SJSA1 (cell line): ENCODE results near the gene SYT8. TPM values are rescaled to one million over a fixed set of nuclear protein-coding genes. Genes with fewer than 3 reads are reported as not detected.

Experiments
- DNase-seq, 2 experiments: peaks; one replicate each; pipeline ENCODE4 v3.0.0-alpha.2; 2015 to 2020; ENCODE audit warnings: low spot score in 2 of 2, low read depth in 1 of 2
- H3K27ac ChIP-seq: fragments of 250-450 bp; sonication (Bioruptor Pico); 2 replicates; pipeline ENCODE4 v1.5.1; 2020; ENCODE audit warnings: mild to moderate bottlenecking, moderate library complexity
- H3K27me3 ChIP-seq: fragments of 250-450 bp; sonication (Bioruptor Pico); replicated peaks from 2 replicates; pipeline ENCODE4 v1.5.1; 2020; ENCODE audit warnings: mild to moderate bottlenecking, moderate library complexity
- H3K36me3 ChIP-seq: fragments of 250-450 bp; sonication (Bioruptor Pico); 2 replicates; pipeline ENCODE4 v1.5.1; 2020; ENCODE audit warnings: mild to moderate bottlenecking
- H3K4me1 ChIP-seq: fragments of 250-450 bp; sonication (Bioruptor Pico); replicated peaks from 2 replicates; pipeline ENCODE4 v1.6.1; 2021; ENCODE audit warnings: mild to moderate bottlenecking
- H3K4me3 ChIP-seq: fragments of 250-450 bp; sonication (Bioruptor Pico); 2 replicates; pipeline ENCODE4 v1.5.1; 2020; ENCODE audit warnings: mild to moderate bottlenecking
- H3K9me3 ChIP-seq: fragments of 250-450 bp; sonication (Bioruptor Pico); replicated peaks from 2 replicates; pipeline ENCODE4 v1.5.1; 2020; ENCODE audit warnings: mild to moderate bottlenecking
- total RNA-seq: library from RNA; depleted of rRNA; stranded (reverse); fragments of >200 nt; shearing (Covaris generic); gene quantifications from 2 replicates; pipeline ENCODE4 v1.2.3, GENCODE V29; 2014

Gene SYT8
- total RNA-seq, 1 experiment from 2014 or later = not detected

DNA sequence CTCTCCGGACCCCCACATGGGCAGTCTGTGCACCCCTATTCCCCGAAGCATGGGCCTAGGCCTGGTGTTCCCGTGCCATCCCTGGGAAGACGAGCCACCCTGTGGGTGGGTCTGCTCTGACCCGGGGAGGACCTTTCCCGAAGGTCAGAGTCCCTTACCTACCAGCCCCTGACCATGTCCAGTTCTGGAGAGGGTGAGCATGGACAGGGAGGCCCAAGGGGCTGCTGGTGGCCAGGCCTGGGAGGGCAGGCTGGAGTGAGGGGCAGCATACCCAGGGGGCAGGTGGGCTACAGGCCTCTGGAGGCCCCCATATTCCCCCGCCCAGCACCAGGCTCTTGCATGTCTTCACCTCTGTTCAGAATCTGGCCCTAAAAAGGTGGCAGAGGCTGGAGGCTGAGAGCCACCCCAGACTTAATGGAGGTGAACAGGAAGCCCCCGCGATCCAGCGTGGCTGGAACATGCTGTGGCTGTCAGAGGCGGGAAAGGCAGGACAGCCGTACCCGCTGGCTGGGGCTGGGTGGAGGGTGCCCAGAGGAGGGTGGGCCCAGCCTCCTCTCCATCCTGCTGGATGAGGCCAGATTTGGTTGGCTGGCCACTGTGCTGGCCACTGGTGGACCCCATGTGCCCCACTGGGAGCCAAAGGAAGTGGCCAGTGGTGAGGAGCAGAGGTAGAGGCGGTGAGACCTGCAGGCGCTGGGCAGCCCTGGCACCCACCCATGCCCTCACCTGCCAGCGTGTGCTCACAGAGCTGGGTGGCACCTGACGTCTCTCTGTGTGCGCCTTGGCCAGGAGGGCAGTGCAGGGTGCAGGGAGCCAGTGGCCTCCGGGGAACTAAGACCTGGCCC lies 11.2 kb upstream of the SYT8 start:
- H3K36me3 ChIP-seq = no peaks in the 10 kb centered on the region
- DNase-seq = no peak
- peaks cover 3% of the 10 kb centered on the region; the same call in 1 of the 2 replicates for H3K9me3 ChIP-seq
- H3K4me1 ChIP-seq = peaks cover 47% of the 10 kb centered on the region
- no peaks in the 10 kb centered on the region for H3K27me3 ChIP-seq
- no peak overlapping the region for H3K27ac ChIP-seq
- no peak overlapping the region for H3K4me3 ChIP-seq

DNA sequence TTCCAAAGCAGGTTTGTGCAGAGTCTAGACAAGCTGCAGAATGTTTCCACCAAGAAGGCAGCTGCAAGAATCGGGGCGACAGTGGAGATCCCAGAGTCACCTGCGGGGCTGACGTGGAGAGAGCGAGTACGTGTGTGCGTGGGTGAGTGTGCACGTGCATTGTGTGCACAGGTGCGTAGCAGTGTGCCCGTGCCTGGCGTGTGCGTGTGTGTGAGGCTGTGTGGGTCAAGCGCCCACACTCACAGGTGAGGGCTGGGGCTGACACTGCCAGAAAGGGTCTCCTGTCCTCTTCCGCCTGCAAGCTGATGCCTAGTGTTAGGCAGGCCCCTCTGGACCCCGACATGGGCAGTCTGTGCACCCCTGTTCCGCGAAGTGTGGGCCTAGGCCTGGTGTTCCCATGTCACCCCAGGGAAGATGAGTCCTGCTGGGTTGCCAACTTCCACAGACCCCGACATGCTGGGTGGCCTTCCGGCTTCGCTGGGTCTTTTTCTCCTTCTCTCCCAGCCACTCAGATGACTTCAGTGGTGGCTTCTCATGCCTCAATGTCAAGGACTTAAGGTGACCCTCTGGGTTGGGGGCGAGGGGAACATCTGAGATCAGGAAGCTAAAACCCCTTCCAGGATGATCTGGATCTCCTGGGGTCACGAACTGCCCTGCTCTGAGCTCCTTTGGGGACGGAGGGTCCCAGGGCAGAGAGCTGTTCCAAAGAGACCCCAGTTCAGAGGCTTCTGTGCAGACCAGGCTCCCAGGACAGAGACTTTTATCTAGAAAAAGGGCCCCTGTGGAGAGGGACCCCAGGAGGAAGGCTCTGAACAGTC lies 10.4 kb upstream of the SYT8 start:
- H3K36me3 ChIP-seq = no peaks in the 10 kb centered on the region
- H3K27me3 ChIP-seq = no peaks in the 10 kb centered on the region
- H3K4me3 ChIP-seq = no peak overlapping the region
- no peak overlapping the region for H3K27ac ChIP-seq
- H3K4me1 ChIP-seq = peaks cover 55% of the 10 kb centered on the region
- H3K9me3 ChIP-seq = no peaks in the 10 kb centered on the region
- DNase-seq = no peak

DNA sequence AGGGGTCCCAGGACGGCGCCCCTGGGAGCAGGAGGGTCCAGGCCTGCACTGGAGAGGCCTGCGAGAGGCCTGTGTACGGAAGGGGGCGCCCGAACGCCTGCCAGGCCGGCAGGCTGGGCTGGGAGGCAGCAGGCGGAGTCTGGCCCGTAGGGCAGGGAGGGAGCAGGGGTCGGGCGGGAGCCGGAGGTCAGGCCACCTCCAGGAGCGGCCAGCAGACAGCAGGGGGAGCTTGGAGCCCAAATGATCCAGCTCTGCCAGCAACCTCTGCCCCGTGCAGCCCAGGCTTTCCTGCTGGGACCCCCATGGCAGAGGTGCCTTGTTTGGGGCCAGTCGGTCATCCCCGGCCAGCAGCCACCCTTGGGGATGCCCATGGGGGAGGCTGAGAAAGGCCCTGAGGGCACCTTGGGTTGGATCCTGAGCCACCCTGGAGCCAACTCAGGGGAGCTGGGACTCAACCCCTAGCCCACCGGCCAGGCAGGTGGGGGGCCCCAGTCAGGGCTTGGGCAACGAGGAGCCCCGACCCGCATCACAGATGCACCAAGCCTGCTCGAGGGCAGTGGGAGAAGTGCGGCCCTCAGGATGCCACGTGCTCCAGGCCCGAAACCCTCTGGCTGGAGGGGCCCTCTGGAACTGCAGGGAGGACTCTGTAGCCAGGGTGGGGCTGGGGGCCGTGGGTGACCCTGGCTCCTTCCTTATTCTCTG lies 9.6 kb upstream of the SYT8 start:
- H3K27me3 ChIP-seq = no peaks in the 10 kb centered on the region
- no peak overlapping the region for H3K4me3 ChIP-seq
- no peak overlapping the region for H3K27ac ChIP-seq
- no peaks in the 10 kb centered on the region for H3K9me3 ChIP-seq
- DNase-seq = peak in 1 of 2 experiments; percentile 42
- no peaks in the 10 kb centered on the region for H3K36me3 ChIP-seq
- H3K4me1 ChIP-seq = peaks cover 59% of the 10 kb centered on the region

DNA sequence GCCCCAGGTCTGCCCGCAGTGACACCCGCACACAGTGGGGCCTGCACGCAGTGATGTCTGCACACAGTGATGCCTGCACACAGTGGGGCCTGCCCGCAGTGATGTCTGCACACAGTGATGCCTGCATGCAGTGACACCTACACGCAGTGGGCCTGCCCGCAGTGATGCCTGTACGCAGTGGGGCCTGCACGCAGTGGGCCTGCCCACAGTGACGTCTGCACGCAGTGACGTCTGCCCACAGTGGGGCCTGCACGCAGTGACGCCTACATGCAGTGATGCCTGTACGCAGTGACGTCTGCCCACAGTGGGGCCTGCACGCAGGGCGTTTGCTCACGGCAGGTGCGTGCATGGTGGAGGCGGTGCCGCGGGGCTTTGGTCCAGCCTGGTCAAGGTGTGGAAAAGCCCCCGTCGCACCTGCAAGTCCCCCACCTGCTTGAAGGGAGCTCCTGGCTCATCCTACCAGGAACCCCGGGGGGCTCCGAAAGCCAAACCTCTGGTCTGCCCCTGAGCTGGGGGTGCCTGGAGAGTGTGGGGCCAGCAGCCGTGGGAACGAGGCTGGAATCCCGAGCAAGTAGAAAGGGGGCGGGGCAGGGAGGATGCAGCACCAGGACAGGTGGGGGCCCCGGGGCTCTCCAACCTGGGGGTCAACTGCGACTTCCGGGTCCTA lies 8.9 kb upstream of the SYT8 start:
- Histone ChIP-seq H3K36me3 (no peaks in the 10 kb centered on the region), H3K9me3 (no peaks in the 10 kb centered on the region), H3K4me1 (peaks cover 59% of the 10 kb centered on the region), H3K4me3 (no peak overlapping the region), H3K27ac (peak overlapping the region; percentile 89), H3K27me3 (no peaks in the 10 kb centered on the region)
- DNase-seq = no peak

DNA sequence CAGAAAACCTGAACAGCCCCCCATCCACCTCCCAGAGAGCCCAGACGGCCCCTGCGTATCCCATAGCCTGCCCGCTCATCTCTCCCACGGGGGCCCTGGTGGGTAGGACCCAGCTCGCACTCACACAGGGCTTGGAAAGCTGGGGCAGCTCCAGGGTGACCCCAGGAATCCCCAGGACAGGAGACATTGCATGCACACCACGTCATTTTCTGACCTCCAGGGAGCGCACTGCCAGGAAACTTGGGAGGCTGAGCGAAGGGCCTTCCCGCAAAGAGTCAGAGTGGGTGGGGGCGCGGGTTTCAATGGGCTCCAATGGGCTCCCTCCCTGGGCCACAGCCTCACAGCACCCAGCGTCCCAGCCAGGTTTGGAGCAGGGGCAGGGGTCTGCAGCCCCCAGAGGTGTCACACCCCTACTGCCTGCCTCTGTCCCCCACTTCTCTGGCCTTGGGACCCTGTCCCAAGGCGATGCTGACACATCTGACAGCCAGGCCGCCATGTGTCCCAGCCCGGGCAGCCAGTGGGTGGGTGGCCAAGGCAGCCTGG lies 8.2 kb upstream of the SYT8 start:
- peak; percentile 87 to 93 for DNase-seq
- no peaks in the 10 kb centered on the region for H3K9me3 ChIP-seq
- H3K4me1 ChIP-seq = peaks cover 58% of the 10 kb centered on the region
- H3K27ac ChIP-seq = peak overlapping the region; percentile 89
- no peak overlapping the region for H3K4me3 ChIP-seq
- H3K27me3 ChIP-seq = no peaks in the 10 kb centered on the region
- H3K36me3 ChIP-seq = no peaks in the 10 kb centered on the region

DNA sequence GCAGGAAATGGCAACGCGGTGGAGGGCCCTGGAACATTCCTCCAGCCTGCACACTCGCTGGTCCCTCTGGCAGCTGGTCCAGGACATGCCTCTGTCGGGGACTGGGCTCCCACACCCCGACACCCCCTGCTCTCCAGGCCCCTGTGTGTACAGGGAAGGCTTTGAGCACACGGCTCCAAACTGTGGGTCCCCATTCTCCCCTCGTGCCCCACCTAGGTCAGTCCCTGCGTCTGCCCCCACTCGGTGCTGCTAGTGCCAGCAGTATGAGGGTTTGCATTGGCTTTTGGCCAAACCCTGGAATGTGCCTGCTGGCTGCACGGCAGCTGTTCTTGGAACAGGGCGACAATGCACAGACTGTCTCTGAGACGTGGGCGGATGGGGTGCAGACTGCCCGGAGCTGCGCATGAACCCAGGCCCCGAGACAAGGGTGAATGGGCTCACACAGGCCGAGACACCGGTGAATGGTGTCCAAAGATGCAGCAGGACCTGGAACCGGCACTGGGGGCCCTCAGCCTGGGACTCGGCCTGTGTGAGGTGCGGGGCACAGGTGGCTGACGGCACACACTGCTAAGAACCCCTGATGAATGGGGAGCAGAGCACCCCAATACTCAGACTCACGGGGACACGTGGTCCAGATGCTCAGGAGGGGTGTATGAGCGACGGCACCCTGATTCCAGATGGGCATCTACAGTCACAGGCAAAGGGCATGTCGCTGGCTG lies 7.5 kb upstream of the SYT8 start:
- no peaks in the 10 kb centered on the region for H3K36me3 ChIP-seq
- peaks cover 65% of the 10 kb centered on the region for H3K4me1 ChIP-seq
- no peaks in the 10 kb centered on the region for H3K27me3 ChIP-seq
- no peak overlapping the region for H3K4me3 ChIP-seq
- peak; percentile 94 to 97 for DNase-seq
- no peaks in the 10 kb centered on the region for H3K9me3 ChIP-seq
- peak overlapping the region; percentile 89 for H3K27ac ChIP-seq

DNA sequence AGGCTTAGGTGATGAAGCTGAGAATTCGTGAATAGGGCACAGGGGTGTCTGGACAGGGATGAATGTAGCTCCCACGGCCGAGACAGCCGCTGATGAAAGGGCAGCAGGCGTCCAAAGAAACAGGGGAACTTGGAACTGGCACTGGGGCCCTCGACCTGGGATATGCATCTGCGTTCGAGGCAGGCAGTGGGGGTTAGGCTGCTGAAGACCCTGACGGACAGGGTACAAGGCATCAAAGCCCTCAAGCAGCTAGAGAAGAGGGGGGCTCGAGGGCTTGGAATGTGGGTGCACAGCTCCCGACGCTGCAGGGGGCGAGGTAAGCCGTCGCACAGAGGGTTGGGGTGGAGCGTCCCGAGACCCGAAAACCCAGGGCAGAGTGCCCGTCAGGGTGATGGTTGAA lies 6.9 kb upstream of the SYT8 start:
- peaks cover 70% of the 10 kb centered on the region for H3K4me1 ChIP-seq
- no peaks in the 10 kb centered on the region for H3K9me3 ChIP-seq
- H3K36me3 ChIP-seq = no peaks in the 10 kb centered on the region
- DNase-seq = no peak
- H3K27ac ChIP-seq = no peak overlapping the region
- H3K27me3 ChIP-seq = no peaks in the 10 kb centered on the region
- no peak overlapping the region for H3K4me3 ChIP-seq

DNA sequence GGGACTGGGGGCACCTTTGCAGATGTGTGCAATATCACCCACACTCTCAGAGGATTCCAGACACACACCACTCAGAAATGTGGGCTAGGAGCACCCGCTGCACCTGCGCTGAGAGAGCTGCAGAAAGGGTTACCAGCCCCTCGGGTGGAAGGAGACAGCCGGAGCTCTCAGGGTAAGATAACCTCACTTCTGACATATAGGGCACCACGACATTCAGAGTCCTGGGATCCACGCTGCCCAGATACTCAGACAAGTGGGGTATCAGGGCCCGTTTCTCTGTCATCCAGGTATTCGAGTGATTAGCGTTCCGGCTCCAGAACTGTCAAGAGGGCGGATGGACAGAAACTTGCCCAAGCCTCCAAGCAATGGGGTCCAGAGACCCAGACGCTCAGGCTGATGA lies 6.2 kb upstream of the SYT8 start:
- no peaks in the 10 kb centered on the region for H3K9me3 ChIP-seq
- H3K36me3 ChIP-seq = no peaks in the 10 kb centered on the region
- no peak for DNase-seq
- H3K4me1 ChIP-seq = peaks cover 70% of the 10 kb centered on the region
- H3K27me3 ChIP-seq = no peaks in the 10 kb centered on the region
- no peak overlapping the region for H3K27ac ChIP-seq
- no peak overlapping the region for H3K4me3 ChIP-seq

DNA sequence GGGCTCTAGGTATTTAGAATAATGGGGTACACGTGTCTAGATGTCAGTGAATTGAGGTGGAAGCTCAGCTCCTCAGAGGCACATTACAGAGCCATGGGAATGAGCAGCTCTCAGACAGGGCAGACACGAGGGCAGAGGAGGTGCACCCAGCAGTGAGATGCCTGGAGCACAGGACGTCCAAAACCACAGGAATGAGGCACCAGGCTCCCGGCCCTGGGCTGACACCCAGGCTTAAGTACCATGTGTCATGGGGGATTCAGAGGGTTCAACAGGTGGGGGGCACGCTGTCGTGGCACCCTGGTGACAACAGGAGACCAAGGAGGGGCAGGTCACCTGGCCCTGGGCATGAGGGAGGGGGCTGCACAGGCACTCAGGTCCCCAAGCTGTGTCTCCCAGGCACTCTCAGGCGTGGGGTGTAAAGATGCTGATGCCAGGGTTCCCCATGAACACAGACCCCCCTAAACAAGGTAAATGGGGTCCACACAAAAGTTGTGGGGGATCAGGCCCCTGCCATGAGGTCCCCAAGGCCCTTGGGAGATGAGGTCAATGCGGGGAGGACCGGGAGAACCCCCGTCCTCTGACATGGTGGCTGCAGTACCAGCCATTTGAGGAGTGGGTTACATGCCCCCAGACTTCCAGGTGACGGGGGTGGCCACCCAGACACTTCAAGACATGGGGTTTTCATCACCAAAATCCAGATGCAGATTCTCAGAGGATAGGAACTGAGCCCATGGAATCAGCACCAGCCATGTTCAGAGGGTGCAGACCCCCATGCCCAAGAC lies 5.6 kb upstream of the SYT8 start:
- DNase-seq = peak; percentile 54 to 83
- Histone ChIP-seq H3K27ac (no peak overlapping the region), H3K9me3 (no peaks in the 10 kb centered on the region), H3K36me3 (no peaks in the 10 kb centered on the region), H3K27me3 (no peaks in the 10 kb centered on the region), H3K4me3 (no peak overlapping the region), H3K4me1 (peaks cover 70% of the 10 kb centered on the region)

DNA sequence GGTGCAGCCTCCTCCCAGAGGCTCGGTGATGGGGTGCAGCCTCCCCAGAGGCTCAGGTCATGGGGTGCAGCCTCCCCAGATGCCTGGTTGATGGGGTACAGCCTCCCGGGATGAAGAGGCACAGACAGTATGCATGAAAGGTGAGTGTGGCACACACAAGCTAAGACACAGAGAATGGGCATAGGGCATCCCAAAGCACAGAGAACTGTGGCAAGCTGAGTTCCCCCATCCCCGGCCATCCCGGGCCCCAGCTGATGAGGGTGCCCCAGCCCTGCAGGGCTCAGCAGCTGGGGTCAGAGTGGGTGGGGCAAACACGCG lies 4.8 kb upstream of the SYT8 start:
- Histone ChIP-seq H3K27me3 (no peaks in the 10 kb centered on the region), H3K4me1 (peaks cover 70% of the 10 kb centered on the region), H3K36me3 (no peaks in the 10 kb centered on the region), H3K27ac (no peak overlapping the region), H3K4me3 (no peak overlapping the region), H3K9me3 (no peaks in the 10 kb centered on the region)
- DNase-seq = no peak

DNA sequence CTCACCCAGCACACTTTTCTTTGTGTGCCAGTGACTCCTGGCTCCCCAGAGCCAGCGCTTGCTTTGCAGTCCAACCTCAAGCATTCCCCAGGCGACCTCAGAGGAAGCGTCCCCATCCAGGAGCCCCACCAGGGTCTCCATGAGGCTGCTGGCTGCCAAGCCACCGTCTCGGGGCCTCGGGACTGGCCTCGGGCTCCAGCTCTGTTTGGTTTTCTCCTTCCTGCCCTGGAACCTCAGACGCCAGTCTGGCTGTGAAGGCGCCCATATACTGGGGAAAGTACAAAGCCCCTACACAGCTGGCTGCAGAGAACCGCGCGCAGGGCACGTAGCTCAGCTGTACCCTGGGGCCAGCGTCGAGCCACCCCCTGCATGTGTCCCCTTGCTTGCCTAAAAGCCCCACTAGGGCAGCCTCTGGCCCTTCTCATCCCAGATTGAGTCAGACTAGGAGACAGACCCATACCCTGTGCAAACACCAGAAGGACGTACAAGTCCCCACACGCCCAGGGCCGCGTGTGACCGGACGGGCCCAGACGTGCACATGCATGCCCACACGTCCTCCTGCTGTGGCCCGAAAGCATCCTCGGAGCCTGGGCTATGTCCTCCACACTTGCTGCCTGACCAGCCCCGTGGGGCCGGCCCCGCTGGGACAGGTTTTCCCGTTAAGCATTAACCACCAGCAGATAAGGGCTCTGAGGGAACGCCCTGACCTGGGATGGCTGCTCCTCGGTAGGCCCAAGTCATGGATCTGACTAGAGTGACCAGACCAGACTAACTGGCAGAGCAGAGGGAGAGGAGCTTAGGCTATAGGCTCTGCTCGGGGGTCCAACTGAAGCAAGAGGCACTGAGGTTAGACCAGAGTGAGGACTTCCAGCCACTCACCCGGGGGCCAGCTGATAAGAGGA lies 4.2 kb upstream of the SYT8 start:
- peaks cover 70% of the 10 kb centered on the region for H3K4me1 ChIP-seq
- H3K9me3 ChIP-seq = no peaks in the 10 kb centered on the region
- peak; percentile 53 to 70 for DNase-seq
- H3K36me3 ChIP-seq = no peaks in the 10 kb centered on the region
- H3K27ac ChIP-seq = no peak overlapping the region
- H3K27me3 ChIP-seq = no peaks in the 10 kb centered on the region
- H3K4me3 ChIP-seq = no peak overlapping the region
